Tongue (tissue), 2 donors: ENCODE results near the gene UGT1A6. TPM values are rescaled to one million over a fixed set of nuclear protein-coding genes. Genes with fewer than 3 reads are reported as not detected.

Experiments
- DNase-seq: peaks from one replicate; pipeline ENCODE4 v3.0.0-alpha.2; 2015
- total RNA-seq: library from RNA; depleted of rRNA; stranded (reverse); fragments of >200 nt; gene quantifications from one replicate; pipeline ENCODE4 v1.2.3, GENCODE V29; 2014

Gene UGT1A6
- total RNA-seq, 1 donor from 2014 or later, result 9.6 TPM

DNA sequence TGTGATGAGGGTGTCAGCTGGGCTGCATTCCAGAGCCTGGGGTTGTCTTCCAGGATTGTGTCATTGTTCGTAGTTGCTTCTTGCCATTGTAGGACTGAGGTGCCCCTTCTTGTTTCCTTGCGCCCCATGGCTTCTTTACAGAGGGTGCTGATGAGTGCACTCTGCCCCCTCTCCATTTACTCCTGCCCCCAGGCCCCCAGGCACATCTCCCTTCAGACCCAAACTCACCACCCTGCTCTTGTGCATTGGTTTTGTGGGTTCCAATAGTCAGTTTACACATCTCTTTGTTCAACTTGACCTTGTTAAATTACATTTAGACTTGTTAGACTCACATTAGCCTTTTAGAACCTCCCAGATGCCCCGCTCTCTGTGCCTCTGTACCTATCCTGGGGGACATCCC, 128.5 kb downstream of the UGT1A6 start:
- DNase-seq, result no peak

DNA sequence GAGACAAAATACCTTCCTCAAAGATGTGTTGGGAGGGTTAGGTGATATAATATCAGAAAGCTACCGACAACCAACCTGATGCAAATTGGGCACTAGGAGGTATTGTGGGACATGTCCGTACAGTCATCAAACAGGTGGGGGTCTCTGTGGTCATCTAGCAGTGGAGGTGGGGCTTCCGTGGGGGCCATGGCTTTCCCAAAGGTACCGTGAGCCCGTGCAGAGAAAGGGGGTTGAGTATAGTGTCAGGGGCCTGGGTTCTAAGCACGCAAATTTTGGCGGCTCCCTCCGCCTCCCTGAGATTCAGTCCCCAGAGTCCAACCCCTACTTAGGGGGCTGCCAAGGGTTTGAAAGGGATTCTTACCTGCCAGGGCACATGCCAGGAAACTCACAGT, 129.0 kb downstream of the UGT1A6 start:
- DNase-seq, result no peak

DNA sequence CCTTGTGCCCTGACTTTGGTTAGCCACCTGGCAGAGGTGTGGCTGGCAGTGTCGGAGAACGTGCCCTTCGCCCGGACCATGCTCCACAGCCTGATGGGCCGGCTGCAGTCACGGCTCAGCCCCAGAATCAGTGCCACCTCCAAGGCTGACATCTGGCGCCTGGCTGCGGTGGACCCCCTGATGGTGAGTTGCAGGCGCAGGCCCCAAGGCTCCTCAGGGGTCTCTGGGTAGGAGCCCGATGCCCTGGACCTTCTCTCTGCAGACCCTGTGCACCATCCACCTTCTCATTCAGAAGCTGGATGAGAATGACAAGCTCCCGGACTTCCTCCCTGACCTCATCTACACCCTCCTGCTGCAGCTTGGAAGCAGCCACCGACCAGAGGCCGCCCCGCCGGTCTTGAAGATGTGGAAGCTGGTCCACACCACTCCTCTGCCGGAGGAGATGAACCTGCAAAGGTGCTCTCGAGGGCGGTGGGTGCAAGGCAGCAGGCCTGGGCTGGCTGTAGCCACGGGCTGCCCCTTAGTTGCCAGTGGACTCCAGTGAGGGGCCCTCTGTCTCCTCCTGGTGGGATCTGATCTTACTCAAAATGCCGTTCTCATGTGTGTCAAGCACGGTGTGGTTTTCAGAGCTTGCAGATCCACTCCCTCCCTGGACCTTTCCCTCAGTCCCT, 129.5 kb downstream of the UGT1A6 start:
- DNase-seq, result no peak

Other genes starting within 250 kb of the UGT1A6 start
- gene USP40, start 126.1 kb upstream of the UGT1A6 start, total RNA-seq, result 37.3 TPM
- gene UGT1A8, start 75.3 kb upstream of the UGT1A6 start, total RNA-seq, result 0.31 TPM
- gene UGT1A10, start 56.4 kb upstream of the UGT1A6 start, total RNA-seq, result not detected
- not detected for gene UGT1A9, start 21.0 kb upstream of the UGT1A6 start, total RNA-seq
- 1.3 TPM for gene UGT1A7, start 11.0 kb upstream of the UGT1A6 start, total RNA-seq
- gene UGT1A5, start 20.0 kb downstream of the UGT1A6 start, total RNA-seq, result 0.51 TPM
- gene UGT1A4, start 25.8 kb downstream of the UGT1A6 start, total RNA-seq, result 1.6 TPM
- 0.51 TPM for gene UGT1A3, start 36.2 kb downstream of the UGT1A6 start, total RNA-seq
- 0.41 TPM for gene UGT1A1, start 67.4 kb downstream of the UGT1A6 start, total RNA-seq
- 2.5 TPM for gene MROH2A, start 85.4 kb downstream of the UGT1A6 start, total RNA-seq
- gene HJURP, start 161.6 kb downstream of the UGT1A6 start, total RNA-seq, result 9.8 TPM
- gene TRPM8, start 224.5 kb downstream of the UGT1A6 start, total RNA-seq, result not detected